Heart right ventricle (tissue), 16 donors: ENCODE data around the gene SP4. TPM values are rescaled to one million over a fixed set of nuclear protein-coding genes. Genes with fewer than 3 reads are reported as not detected.
"Not testable (repeated sequence)": the region's sequence is repeated elsewhere in the genome, so short reads cannot be mapped to it uniquely, and the experiment has no call there.

Experiments used
- ATAC-seq, 8 donors: fragments of 200-7000 bp; cut with Tn5 transposase; one replicate each; pipeline ENCODE4 v1.9.1; 2020; ENCODE audit warnings: mild to moderate bottlenecking in 8 of 8, moderate library complexity in 8 of 8, moderate number of reproducible peaks in 1 of 8
- DNase-seq, 2 donors: peaks; one replicate each; pipeline ENCODE4 v3.0.0-alpha.2; 2020
- H3K27ac ChIP-seq, 10 donors: fragments of 200-600 bp; sonication (generic) in 2 of 10; one replicate each; pipeline versions ENCODE4 v1.5.0 to v1.8.0; 2020 to 2022; ENCODE audit warnings: mild to moderate bottlenecking in 3 of 10
- H3K27me3 ChIP-seq, 7 donors: fragments of 200-600 bp; one replicate each; pipeline ENCODE4 v1.8.0; 2021 to 2022; ENCODE audit warnings: mild to moderate bottlenecking in 2 of 7
- H3K36me3 ChIP-seq, 9 donors: fragments of 200-600 bp; sonication (generic) in 1 of 9; one replicate each; pipeline versions ENCODE4 v1.5.0 to v1.8.0; 2020 to 2022; ENCODE audit warnings: mild to moderate bottlenecking in 2 of 9
- H3K4me1 ChIP-seq, 9 donors: fragments of 200-600 bp; sonication (generic) in 1 of 9; one replicate each; pipeline versions ENCODE4 v1.5.0 to v1.8.0; 2020 to 2022; ENCODE audit warnings: mild to moderate bottlenecking in 4 of 9
- H3K4me3 ChIP-seq, 10 donors: fragments of 200-600 bp; sonication (generic) in 2 of 10; one replicate each; pipeline versions ENCODE4 v1.5.0 to v1.8.0; 2020 to 2022; ENCODE audit warnings: mild to moderate bottlenecking in 7 of 10, moderate library complexity in 2 of 10
- H3K9me3 ChIP-seq, 11 donors: fragments of 200-600 bp in 10 of 11; sonication (generic) in 2 of 11; one replicate each; pipeline versions ENCODE4 v1.5.0 to v1.8.0; 2013 to 2022; ENCODE audit warnings: mild to moderate bottlenecking in 2 of 11, control low read depth in 1 of 11, moderate library complexity in 1 of 11
- WGBS, 2 donors: extraction: QIAGEN DNeasy Blood & Tissue Kit; methylation state at CpG; one replicate each; pipeline ENCODE4 v1.1.7; 2013; ENCODE audit warnings: inconsistent platforms in 1 of 2; 5-methylcytosine and 5-hydroxymethylcytosine counted together
- intact Hi-C, 10 donors: fragments of 100-400 bp; cut with DNase I; formaldehyde crosslinking; loops; one replicate each; pipeline versions ENCODE4 v1.11.1 to v1.14.2; 2022
- polyA plus RNA-seq, 2 donors: library from polyadenylated mRNA; stranded (reverse); fragments of 200-250 nt; gene quantifications; one replicate each; pipeline ENCODE4 v1.2.3, GENCODE V29; 2013
- total RNA-seq, 10 donors: library from RNA; stranded (reverse); fragmentation: NEBNext Ultra II Directional in 3 of 10; extraction: Animal tissue kit (Norgen Biotek cat#: 25700) in 3 of 10; gene quantifications; one replicate each; pipeline versions ENCODE4 v1.2.1 to v1.2.4, GENCODE V29; 2021 to 2023
- TF ChIP-seq, protein P1 (sequence below), 9 donors: fragments of 200-600 bp; sonication (generic) in 2 of 9; IDR thresholded peaks; one replicate each; pipeline versions ENCODE4 v1.5.0 to v1.8.0; 2021 to 2022; ENCODE audit warnings: antibody characterized with exemption in 9 of 9, mild to moderate bottlenecking in 5 of 9, moderate library complexity in 1 of 9
- donor health status: Arrhythmogenic right ventricular cardiomyopathy.
- donor health status: ischemic (EF 13 %, LVEDD 7.1; RV severe dilation, severe dysfunction).
- donor health status: healthy with polysubstance abuse.
- donor health status: DM: no; HTN: yes; CAD: no.
- donor health status: DM: no; HTN: no; CAD: no.
- donor health status: ischemic (EF 25% LVEDD 6.9; RV normal size, moderate dysfunction).
- donor health status: ischemic (EF 25% LVEDD 5.7; RV mildly dilated, moderate dysfunction).
- donor health status: healthy.
- donor health status: DM: yes; HTN: yes; CAD: no.
- donor health status: Ischemic cardiomyopathy.
- donor health status: ischemic (EF 35%, LVEDD 5.7; RV mildly dilated, moderate dysfunction).
- donor health status: nonischemic (EF 11% LVEDD 7.7; RV severe dilation, severe dysfunction).
- donor health status: DM: yes; HTN: yes; CAD: no.
- donor health status: PGD.
- donor health status: ischemic (EF 29% LVEDD 5.4; RV normal size, mild dysfunction).
- donor health status: nonischemic (EF 23%, LVEDD 6.1; RV moderate dilation, normal function).

The SP4 gene
- total and polyA plus RNA-seq, 12 donors, result 1.6 to 9.9 (median 6.5) TPM

GRCh38 chr7:21526007-21526406 lies 98.1 kb downstream of the SP4 start:
- ATAC-seq (no peak), DNase-seq (no peak)
- Histone ChIP-seq H3K4me3 (no peak overlapping the region), H3K9me3 (no peaks in the 10 kb centered on the region), H3K36me3 (no peaks in the 10 kb centered on the region), H3K27ac (no peak overlapping the region), H3K4me1 (no peaks in the 10 kb centered on the region), H3K27me3 (peaks cover 0 to 4% (median 0%) of the 10 kb centered on the region in 7 donors)
- TF ChIP-seq, protein P1, sequence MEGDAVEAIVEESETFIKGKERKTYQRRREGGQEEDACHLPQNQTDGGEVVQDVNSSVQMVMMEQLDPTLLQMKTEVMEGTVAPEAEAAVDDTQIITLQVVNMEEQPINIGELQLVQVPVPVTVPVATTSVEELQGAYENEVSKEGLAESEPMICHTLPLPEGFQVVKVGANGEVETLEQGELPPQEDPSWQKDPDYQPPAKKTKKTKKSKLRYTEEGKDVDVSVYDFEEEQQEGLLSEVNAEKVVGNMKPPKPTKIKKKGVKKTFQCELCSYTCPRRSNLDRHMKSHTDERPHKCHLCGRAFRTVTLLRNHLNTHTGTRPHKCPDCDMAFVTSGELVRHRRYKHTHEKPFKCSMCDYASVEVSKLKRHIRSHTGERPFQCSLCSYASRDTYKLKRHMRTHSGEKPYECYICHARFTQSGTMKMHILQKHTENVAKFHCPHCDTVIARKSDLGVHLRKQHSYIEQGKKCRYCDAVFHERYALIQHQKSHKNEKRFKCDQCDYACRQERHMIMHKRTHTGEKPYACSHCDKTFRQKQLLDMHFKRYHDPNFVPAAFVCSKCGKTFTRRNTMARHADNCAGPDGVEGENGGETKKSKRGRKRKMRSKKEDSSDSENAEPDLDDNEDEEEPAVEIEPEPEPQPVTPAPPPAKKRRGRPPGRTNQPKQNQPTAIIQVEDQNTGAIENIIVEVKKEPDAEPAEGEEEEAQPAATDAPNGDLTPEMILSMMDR (IDR thresholded peaks at IDR 0.05), result peak in 5 of 9 donors; percentile 29 to 47 (median 37)
- intact Hi-C loops, result loop anchor here in 1 of 10 donors (10.0 kb wide), 1 partner anchor 131 kb away; no protein-coding TSS in a partner anchor

DNA sequence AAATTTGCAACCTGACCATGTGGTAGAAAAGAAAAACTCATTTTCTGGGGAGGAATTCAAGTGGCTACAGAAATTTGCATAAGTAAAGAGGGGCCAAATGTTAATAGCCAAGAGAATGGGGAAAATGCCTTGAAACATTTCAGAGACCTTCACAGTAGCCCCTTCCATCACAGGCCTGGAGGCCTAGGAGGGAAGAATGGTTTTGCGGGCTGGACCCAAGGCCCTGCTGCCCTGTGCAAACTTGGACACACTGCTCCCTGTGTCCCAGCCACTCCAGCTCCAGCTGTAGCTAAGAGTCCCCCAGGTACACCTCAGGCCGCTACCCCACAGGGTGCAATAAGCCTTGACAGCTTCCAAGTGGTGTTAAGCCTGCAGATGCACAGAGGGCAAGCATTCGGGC lies 98.6 kb downstream of the SP4 start:
- 87 to 88% methylated on average over 3 of the region's 3 CpGs for WGBS, 2 donors
- Histone ChIP-seq H3K9me3 (no peaks in the 10 kb centered on the region), H3K4me1 (no peaks in the 10 kb centered on the region), H3K36me3 (no peaks in the 10 kb centered on the region), H3K4me3 (no peak overlapping the region), H3K27me3 (peaks cover 0 to 4% (median 0%) of the 10 kb centered on the region in 7 donors), H3K27ac (no peak overlapping the region)
- TF ChIP-seq, protein P1 (IDR thresholded peaks at IDR 0.05), result no peak
- DNase-seq (no peak), ATAC-seq (no peak)
- intact Hi-C loops, result loop anchor here in 1 of 10 donors (10.0 kb wide), 1 partner anchor 132 kb away; no protein-coding TSS in a partner anchor

- not testable (repeated sequence) for H3K9me3 ChIP-seq, H3K4me1 ChIP-seq, ATAC-seq, H3K27ac ChIP-seq, H3K36me3 ChIP-seq, H3K4me3 ChIP-seq, DNase-seq, H3K27me3 ChIP-seq
- 41 to 73% methylated on average over 1 of the region's 1 CpG for WGBS, 2 donors
- intact Hi-C loops, result loop anchor here in 1 of 10 donors (10.0 kb wide), 1 partner anchor 62 kb away; no protein-coding TSS in a partner anchor
These were observed 104.6 kb downstream of the SP4 start for GRCh38 chr7:21532485-21532884.

DNA sequence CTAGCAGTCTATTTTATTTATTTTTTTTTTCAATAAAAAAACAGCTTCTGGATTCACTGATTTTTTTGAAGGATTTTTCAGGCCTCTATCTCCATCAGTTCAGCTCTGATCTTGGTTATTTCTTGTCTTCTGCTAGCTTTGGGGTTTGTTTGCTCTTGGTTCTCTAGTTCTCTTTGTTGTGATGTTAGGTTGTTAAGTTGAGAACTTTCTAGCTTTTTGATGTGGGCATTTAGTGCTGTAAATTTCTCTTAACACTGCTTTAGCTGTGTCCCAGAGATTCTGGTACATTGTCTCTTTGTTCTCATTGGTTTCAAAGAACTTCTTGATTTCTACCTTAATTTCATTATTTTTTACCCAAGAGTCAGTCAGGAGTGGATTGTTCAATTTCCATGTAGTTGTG lies 105.8 kb downstream of the SP4 start:
- intact Hi-C loops, result loop anchor here in 1 of 10 donors (10.0 kb wide), 1 partner anchor 61 kb away; no protein-coding TSS in a partner anchor
- H3K9me3 ChIP-seq, ATAC-seq, H3K27ac ChIP-seq, H3K36me3 ChIP-seq, H3K4me3 ChIP-seq, H3K4me1 ChIP-seq, H3K27me3 ChIP-seq, DNase-seq: not testable (repeated sequence)

DNA sequence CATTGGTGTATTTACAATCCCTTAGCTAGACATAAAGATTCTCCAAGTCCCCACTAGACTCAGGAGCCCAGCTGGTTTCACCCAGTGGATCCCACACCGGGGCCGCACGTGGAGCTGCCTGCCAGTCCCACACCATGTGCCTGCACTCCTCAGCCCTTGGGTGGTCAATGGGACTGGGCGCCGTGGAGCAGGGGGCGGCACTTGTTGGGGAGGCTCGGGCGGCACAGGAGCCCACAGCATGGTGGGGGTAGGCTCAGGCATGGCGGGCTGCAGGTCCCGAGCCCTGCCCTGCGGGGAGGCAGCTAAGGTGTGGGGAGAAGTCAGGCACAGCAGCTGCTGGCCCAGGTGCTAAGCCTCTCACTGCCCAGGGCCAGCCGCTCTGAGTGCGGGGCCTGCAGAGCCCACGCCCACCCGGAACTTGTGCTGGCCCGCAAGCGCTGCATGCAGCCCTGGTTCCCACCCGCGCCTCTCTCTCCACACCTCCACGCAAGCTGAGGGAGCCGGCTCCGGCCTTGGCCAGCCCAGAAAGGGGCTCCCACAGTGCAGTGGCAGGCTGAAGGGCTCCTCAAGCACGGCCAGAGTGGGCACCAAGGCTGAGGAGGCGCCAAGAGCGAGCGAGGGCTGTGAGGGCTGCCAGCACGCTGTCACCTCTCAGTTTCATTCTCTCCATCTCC lies 108.7 kb downstream of the SP4 start:
- not testable (repeated sequence) for ATAC-seq, H3K36me3 ChIP-seq, H3K4me1 ChIP-seq, H3K9me3 ChIP-seq, H3K27ac ChIP-seq, DNase-seq, H3K4me3 ChIP-seq
- H3K27me3 ChIP-seq, result peaks cover 0 to 31% (median 15%) of the 10 kb centered on the region in 7 donors
- 92 to 95% methylated on average over 27 of the region's 27 CpGs for WGBS, 2 donors
- intact Hi-C loops, result loop anchor here in 1 of 10 donors (10.0 kb wide), 1 partner anchor 58 kb away; no protein-coding TSS in a partner anchor

DNA sequence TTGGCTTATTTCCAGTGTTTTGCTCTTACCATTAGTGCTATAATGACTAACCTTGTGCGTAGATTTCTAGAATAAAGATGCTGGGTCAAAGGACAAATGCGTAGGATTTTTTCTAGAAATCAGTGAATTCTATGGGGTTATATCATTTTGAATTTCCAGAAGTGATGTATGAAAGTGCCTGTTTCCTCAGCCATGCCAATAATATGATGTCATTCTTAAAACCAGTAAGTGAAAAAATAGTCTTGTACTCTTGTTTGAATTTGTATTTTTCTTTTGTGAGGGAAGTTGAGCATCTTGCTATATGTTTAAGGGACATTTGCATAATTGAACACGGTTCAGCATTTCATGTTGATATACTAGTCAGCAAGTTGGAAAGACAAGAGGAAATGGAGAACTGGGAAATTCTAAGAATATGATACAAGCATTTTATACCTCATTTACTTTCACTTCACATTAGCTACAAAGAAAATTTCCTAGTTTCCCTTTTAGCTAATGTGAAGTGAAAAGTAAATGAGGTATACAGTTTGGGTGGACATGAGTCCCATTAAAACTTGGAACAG lies 111.1 kb downstream of the SP4 start:
- no peak for ATAC-seq
- TF ChIP-seq, protein P1 (IDR thresholded peaks at IDR 0.05), result no peak
- peaks cover 8 to 56% (median 40%) of the 10 kb centered on the region in 7 donors for H3K27me3 ChIP-seq
- 84% methylated on average over 3 of the region's 3 CpGs for WGBS, 2 donors
- no peaks in the 10 kb centered on the region for H3K9me3 ChIP-seq
- H3K36me3 ChIP-seq, result no peaks in the 10 kb centered on the region
- no peak for DNase-seq
- H3K4me1 ChIP-seq, result peaks cover 4 to 16% (median 14%) of the 10 kb centered on the region in 9 donors
- H3K27ac ChIP-seq, result no peak overlapping the region
- intact Hi-C loops, result loop anchor here in 1 of 10 donors (10.0 kb wide), 1 partner anchor 56 kb away; no protein-coding TSS in a partner anchor
- H3K4me3 ChIP-seq, result no peak overlapping the region
